Activated CD4-positive, alpha-beta T cell treated with anti-CD3 and anti-CD28 coated beads, Interleukin-2, amount 50 U/mL, for 48 hours (primary cell): ENCODE results near the gene EFCAB5.
A peak's percentile ranks its signal among the peaks of the same experiment; 100 is the strongest.
"Not testable (repeated sequence)": the region's sequence is repeated elsewhere in the genome, so short reads cannot be mapped to it uniquely, and the experiment has no call there.

Experiments used
- DNase-seq, 2 experiments: peaks; one replicate each; pipeline ENCODE4 v3.0.0-alpha.2; 2020

EFCAB5 gene

GRCh38 chr17:29941334-29941733 lies at the start of gene EFCAB5:
Gene EFCAB5 (plus strand): TSS chr17:29941634. CDS start chr17:29941797, 163 bp downstream.
- DNase-seq = no peak

- DNase-seq = no peak
These were observed 49.2 kb upstream of the EFCAB5 start for GRCh38 chr17:29892201-29892600.

GRCh38 chr17:29897136-29897535 lies 44.3 kb upstream of the EFCAB5 start:
- not testable (repeated sequence) for DNase-seq

GRCh38 chr17:29903471-29903870 lies 38.0 kb upstream of the EFCAB5 start:
- no peak for DNase-seq

- DNase-seq = no peak
These were observed 36.2 kb upstream of the EFCAB5 start for GRCh38 chr17:29905086-29905878.

- DNase-seq = no peak
These were observed 35.6 kb upstream of the EFCAB5 start for GRCh38 chr17:29905879-29906167.

- no peak for DNase-seq
These were observed 34.5 kb upstream of the EFCAB5 start for GRCh38 chr17:29906969-29907368.

- no peak for DNase-seq
These were observed 32.0 kb upstream of the EFCAB5 start for GRCh38 chr17:29909236-29910003.

- no peak for DNase-seq
These were observed 29.7 kb upstream of the EFCAB5 start for GRCh38 chr17:29911641-29912177.

- DNase-seq = no peak
These were observed 26.5 kb upstream of the EFCAB5 start for GRCh38 chr17:29914819-29915537.

GRCh38 chr17:29918016-29918415 lies 23.4 kb upstream of the EFCAB5 start:
- no peak for DNase-seq

GRCh38 chr17:29918922-29919856 lies 22.2 kb upstream of the EFCAB5 start:
- DNase-seq = no peak

GRCh38 chr17:29924786-29925185 lies 16.6 kb upstream of the EFCAB5 start:
- DNase-seq = no peak

- DNase-seq = no peak
These were observed 13.9 kb upstream of the EFCAB5 start for GRCh38 chr17:29927546-29927945.

GRCh38 chr17:29929006-29929532 lies 12.4 kb upstream of the EFCAB5 start:
- DNase-seq = peak; percentile 21 to 34

GRCh38 chr17:29929533-29930408 lies 11.7 kb upstream of the EFCAB5 start, which contains the start of gene SSH2:
Gene SSH2 (minus strand): TSS chr17:29930228. CDS start chr17:29930000, 228 bp downstream.
- peak; percentile 88 to 91 for DNase-seq

GRCh38 chr17:29930409-29931010 lies 10.9 kb upstream of the EFCAB5 start:
- peak in 1 of 2 experiments; percentile 5 for DNase-seq

GRCh38 chr17:29931231-29931932 lies 10.1 kb upstream of the EFCAB5 start:
- peak; percentile 44 to 62 for DNase-seq

GRCh38 chr17:29933379-29933778 lies 8.1 kb upstream of the EFCAB5 start:
- no peak for DNase-seq

GRCh38 chr17:29935909-29936308 lies 5.5 kb upstream of the EFCAB5 start:
- not testable (repeated sequence) for DNase-seq
